ENCODE data around the gene CSTPP1. TPM values are rescaled to one million over a fixed set of nuclear protein-coding genes. Genes with fewer than 3 reads are reported as not detected.
"Not testable (repeated sequence)": the region's sequence is repeated elsewhere in the genome, so short reads cannot be mapped to it uniquely, and the experiment has no call there.

Gene CSTPP1
- total RNA-seq, 2 experiments from 2014 or later = 14.2 to 16.5 TPM

DNA sequence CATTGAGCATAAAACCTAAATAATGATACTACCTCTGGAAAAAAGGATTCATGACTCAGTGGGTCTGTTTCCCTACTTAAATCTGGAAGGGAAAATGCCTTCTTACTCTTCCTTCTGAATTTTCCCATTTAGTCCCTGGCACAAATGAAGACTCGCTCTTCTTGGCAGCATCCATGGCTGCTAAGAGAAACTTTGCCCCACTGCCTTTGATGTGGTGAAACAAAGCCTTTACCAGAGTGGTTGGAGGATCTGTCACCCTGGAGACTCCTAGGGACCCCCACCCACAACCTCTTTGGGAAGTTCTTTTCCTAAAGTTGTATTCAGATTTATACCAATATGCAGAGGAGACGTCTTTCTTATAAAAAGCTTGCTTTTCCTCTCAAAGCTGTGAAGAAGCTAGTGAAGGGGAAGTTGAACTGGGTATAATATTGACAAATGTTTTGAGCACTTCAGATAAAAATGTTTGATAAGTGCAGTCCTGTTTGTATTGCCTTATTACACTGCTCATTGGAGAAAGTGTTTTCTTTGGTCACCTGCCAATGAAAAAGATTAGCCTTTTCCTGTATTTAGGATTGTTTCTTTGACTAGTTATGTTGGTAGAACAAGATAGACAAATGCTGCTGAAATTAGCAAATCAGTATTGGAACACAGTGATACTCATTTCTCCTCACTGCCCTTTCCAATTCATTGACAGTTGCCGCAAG lies 162.8 kb downstream of the CSTPP1 start:
- POLR2A ChIA-PET = no interaction called here
- no peak for DNase-seq
- H3K4me1 Mint-ChIP-seq = peaks cover 2% of the 10 kb centered on the region
- peaks cover 2% of the 10 kb centered on the region for H3K27me3 Mint-ChIP-seq
- H3K36me3 Mint-ChIP-seq = no peaks in the 10 kb centered on the region
- ATAC-seq (ENCODE audit: low read depth) = no peak
- no peak overlapping the region for H3K27ac Mint-ChIP-seq
- no peak overlapping the region for H3K4me3 Mint-ChIP-seq
- no peaks in the 10 kb centered on the region for H3K9me3 Mint-ChIP-seq

DNA sequence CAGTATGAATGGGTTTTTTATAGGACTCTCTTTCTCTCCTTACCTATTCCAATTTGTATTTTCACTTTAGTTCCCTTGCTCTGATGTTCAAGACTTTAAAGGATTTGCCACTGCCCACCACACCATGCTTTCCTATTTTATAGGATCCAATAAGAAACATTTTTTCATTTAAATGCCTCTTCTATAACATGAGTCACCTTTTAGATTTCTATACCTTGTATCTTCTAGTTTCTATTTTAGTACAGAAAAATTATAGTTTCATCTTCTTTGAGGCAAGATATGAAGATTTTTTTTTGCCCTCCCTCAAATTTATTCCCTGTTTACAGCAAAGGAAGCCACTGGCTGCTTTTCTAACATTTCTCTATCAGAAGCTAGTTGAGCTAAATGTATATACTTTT lies 163.4 kb downstream of the CSTPP1 start:
- no peaks in the 10 kb centered on the region for H3K36me3 Mint-ChIP-seq
- no peak overlapping the region for H3K27ac Mint-ChIP-seq
- H3K4me1 Mint-ChIP-seq = peaks cover 2% of the 10 kb centered on the region
- POLR2A ChIA-PET = no interaction called here
- no peak for DNase-seq
- H3K4me3 Mint-ChIP-seq = no peak overlapping the region
- H3K9me3 Mint-ChIP-seq = no peaks in the 10 kb centered on the region
- no peak for ATAC-seq (ENCODE audit: low read depth)
- peaks cover 2% of the 10 kb centered on the region for H3K27me3 Mint-ChIP-seq

DNA sequence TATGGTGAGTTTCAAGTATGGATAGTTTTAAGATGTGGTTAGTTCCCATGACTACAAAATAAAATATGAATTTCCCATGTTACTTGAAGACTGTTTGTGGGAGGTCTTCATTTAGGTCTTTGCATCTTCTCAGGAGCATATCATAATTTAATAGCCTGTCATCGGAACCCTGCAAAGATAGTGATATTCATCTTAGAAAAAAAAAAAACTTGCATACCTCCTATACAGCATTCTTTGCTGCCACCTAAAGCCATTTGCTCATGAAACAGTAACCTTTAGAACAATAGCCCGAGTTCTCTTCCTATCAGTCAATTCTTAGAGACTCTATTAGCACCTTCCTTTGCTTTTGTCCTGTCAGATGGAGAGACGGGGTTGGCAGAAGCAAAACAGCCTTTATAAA lies 164.8 kb downstream of the CSTPP1 start:
- no peak for DNase-seq
- H3K27me3 Mint-ChIP-seq = no peaks in the 10 kb centered on the region

DNA sequence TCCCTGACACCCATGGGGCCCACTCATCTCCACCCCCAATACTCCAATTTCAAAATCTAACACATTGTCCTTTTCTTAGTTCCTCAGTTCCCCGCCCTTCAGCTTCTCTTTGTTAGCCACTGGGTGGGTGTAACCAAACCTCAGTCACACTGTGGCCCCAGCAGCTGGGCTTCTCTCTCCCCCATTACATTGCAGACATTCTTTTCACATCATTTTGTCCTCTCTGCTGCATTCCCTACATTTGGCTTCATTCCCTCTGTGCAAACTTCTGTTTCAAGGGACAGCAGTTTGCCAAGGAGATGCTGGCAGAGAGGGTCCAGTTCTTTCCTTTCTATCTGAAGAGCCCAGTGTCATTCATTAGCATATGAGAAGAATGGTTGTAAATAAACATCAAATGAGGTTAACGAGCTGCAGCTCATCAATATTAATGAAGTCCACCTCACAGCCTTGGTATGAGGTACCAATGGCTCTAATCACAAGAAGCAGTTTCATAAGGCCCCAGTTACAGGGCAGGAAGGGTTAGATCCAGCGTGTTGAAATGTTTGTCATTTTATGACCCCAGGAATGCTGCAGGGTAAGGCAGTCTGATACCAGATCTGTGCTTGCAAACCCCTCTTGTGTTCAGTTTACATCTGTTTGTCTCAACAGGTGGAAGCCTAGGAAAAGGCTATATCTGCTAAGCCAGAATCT lies 167.8 kb downstream of the CSTPP1 start:
- no peaks in the 10 kb centered on the region for H3K36me3 Mint-ChIP-seq
- no peaks in the 10 kb centered on the region for H3K9me3 Mint-ChIP-seq
- ATAC-seq (ENCODE audit: low read depth) = no peak
- no peak for DNase-seq
- H3K27me3 Mint-ChIP-seq = no peaks in the 10 kb centered on the region
- POLR2A ChIA-PET = interaction anchor here (0.5 kb wide), 1 partner anchor 45 kb away, joined by 3 read pairs; no protein-coding TSS in a partner anchor
- H3K27ac Mint-ChIP-seq = no peak overlapping the region
- no peak overlapping the region for H3K4me3 Mint-ChIP-seq
- H3K4me1 Mint-ChIP-seq = peaks cover 2% of the 10 kb centered on the region

More for the DNA sequence above, 164.8 kb downstream of the CSTPP1 start:
- POLR2A ChIA-PET = no interaction called here
- Mint-ChIP-seq H3K9me3 (no peaks in the 10 kb centered on the region), H3K36me3 (no peaks in the 10 kb centered on the region), H3K4me3 (no peak overlapping the region), H3K4me1 (peaks cover 2% of the 10 kb centered on the region), H3K27ac (no peak overlapping the region)
- ATAC-seq (ENCODE audit: low read depth) = no peak

DNA sequence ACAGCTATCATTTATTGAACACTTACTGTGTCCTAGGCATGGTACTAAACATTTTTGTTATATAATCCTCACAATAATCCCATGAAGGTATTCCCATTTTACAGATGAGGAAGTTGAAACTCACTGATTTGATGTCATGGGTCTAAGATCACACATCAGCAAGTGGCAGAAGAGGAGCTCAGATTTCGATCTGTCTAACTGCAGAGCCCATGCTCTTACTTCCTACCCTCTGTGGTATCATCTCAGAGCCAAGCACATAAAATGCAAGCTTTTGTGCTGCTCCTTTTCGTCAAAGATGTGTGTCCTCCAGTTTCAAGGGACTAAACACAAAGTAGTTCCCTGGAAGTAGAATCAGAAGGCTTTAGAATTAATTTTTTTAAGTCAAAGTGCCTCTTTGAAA lies 169.0 kb downstream of the CSTPP1 start:
- no peak for ATAC-seq (ENCODE audit: low read depth)
- POLR2A ChIA-PET = interaction anchor here (0.5 kb wide), 1 partner anchor 30 kb away, joined by 3 read pairs; no protein-coding TSS in a partner anchor
- Mint-ChIP-seq H3K4me1 (no peaks in the 10 kb centered on the region), H3K27me3 (no peaks in the 10 kb centered on the region), H3K9me3 (no peaks in the 10 kb centered on the region), H3K27ac (no peak overlapping the region), H3K36me3 (no peaks in the 10 kb centered on the region), H3K4me3 (no peak overlapping the region)
- DNase-seq = no peak

DNA sequence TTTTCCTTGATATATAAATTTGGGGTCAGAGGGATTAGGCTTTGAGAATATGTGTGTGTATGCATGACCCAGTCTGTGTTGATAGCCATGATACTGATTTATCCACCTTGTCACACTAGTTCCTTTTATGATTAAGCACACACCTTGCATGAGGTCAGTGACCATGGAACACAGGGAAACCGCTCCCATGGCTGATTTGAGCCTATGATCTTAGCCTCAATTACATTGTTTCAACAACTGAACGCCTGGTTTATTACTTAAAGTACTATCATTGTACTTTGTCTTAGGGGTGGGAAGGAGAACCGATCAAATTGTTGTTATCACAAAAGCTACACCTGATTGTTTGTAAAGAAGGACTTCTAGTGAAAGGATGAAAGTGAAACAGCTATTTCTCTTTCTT lies 169.4 kb downstream of the CSTPP1 start:
- H3K4me1 Mint-ChIP-seq = no peaks in the 10 kb centered on the region
- H3K27me3 Mint-ChIP-seq = no peaks in the 10 kb centered on the region
- POLR2A ChIA-PET = no interaction called here
- no peak for DNase-seq
- H3K4me3 Mint-ChIP-seq = no peak overlapping the region
- no peaks in the 10 kb centered on the region for H3K36me3 Mint-ChIP-seq
- ATAC-seq (ENCODE audit: low read depth) = no peak
- no peaks in the 10 kb centered on the region for H3K9me3 Mint-ChIP-seq
- no peak overlapping the region for H3K27ac Mint-ChIP-seq

DNA sequence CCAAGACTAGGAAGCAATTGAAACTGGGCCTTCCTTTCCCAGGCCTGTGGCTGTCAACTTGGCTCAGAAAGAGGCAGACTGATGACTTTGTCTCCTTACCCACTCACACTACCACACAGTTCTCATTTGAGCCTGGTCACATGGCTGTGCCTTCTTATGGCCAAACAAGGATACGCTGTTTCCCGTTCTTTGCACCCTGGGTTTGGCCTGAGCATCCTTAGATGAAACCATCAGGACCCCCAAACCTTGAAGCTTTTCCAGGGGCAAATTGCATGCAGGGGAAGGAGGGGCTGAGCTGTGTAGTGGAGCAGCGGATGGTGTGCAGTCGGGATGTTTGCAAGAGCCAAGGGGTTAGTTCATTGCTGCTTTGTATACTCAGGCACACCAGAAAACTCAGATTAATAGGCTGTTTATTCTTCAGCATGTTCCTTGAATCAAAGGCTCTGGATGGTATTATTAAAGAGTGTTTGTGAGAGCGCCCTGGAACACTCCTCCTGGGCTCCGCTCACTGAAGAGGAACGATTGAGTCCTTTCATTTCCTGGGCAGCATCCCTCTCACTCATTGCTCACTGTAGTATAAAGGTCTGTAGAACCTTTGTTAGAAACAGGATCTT lies 170.3 kb downstream of the CSTPP1 start:
- Mint-ChIP-seq H3K27ac (no peak overlapping the region), H3K4me3 (no peak overlapping the region), H3K4me1 (no peaks in the 10 kb centered on the region), H3K9me3 (no peaks in the 10 kb centered on the region), H3K27me3 (no peaks in the 10 kb centered on the region), H3K36me3 (no peaks in the 10 kb centered on the region)
- DNase-seq (no peak), ATAC-seq (ENCODE audit: low read depth) (no peak)
- POLR2A ChIA-PET = no interaction called here

DNA sequence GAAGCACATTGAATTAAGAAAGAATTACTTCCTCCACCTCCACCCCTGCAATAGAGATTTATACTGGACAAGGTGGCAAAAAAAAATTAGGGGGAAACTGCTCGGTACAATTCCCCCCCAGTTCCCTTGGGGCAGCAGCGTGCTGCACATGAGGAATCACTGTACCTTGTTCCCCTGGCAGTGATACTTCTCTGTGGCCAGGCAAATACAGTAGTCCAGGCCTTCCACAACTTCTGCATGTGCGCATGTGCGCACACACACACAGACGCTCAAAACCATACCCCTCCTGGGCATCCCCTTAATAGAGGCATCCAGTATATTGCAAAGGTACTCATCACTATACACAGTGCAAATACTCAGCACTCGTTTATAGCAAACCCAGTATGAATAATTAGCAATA lies 171.2 kb downstream of the CSTPP1 start:
- Mint-ChIP-seq H3K27me3 (no peaks in the 10 kb centered on the region), H3K4me3 (no peak overlapping the region), H3K27ac (no peak overlapping the region), H3K4me1 (no peaks in the 10 kb centered on the region), H3K9me3 (no peaks in the 10 kb centered on the region), H3K36me3 (no peaks in the 10 kb centered on the region)
- POLR2A ChIA-PET = no interaction called here
- DNase-seq = no peak
- ATAC-seq (ENCODE audit: low read depth) = no peak

DNA sequence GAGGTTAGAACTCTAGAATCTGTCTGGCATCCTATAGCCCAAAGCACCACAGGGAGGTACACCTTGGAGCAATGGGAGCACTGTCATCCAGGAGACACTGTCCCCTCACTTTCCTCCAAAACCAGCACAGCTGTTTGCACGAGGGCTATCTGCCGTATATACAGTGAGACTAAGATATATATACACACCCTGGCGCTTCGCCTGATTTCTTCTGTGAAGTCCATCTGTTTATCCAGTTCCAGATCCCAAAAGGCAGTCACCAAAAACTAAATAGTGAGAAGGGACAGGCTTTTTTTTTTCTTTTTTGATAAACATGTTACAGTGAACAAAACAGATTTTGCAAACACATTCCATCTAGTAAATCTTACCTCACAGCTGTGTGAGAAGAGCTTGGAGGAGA lies 171.7 kb downstream of the CSTPP1 start:
- H3K9me3 Mint-ChIP-seq = no peaks in the 10 kb centered on the region
- DNase-seq = no peak

DNA sequence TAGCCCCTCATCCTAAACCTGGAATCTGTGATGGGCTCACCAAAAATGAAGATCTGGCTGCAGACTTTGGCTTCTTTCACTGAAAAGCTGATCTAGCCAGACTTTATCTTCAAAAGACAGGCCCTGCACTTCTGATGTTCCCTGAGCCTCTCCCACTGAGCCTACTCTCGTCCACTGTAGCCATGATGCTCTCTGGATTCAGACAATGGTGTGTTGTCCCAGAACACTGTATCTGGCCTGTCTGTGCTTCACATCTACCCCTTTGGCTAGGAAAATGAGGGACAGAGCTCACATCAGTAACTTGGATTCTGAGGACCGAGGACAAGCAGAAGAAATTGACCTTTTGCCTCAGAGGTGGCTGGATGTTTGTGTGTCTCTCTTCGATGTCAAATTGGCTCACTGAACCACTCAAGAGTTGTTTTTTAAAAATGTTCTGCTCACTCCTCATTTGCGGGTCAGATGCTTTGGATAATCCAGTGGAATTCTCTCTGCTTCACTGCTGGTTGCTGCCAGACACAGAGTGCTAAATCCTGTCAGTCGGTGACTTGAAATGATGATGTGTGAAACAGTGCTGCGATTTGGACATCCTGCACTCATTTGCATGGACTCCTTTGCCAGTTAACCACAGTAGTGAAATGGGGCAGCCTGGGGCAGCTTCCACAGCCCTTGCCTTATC lies 172.6 kb downstream of the CSTPP1 start:
- Mint-ChIP-seq H3K4me1 (no peaks in the 10 kb centered on the region), H3K27ac (no peak overlapping the region), H3K9me3 (no peaks in the 10 kb centered on the region), H3K36me3 (no peaks in the 10 kb centered on the region), H3K27me3 (no peaks in the 10 kb centered on the region), H3K4me3 (no peak overlapping the region)
- no peak for DNase-seq
- POLR2A ChIA-PET = no interaction called here
- ATAC-seq (ENCODE audit: low read depth) = no peak

More for the DNA sequence above, 171.7 kb downstream of the CSTPP1 start:
- Mint-ChIP-seq H3K27me3 (no peaks in the 10 kb centered on the region), H3K27ac (no peak overlapping the region), H3K36me3 (no peaks in the 10 kb centered on the region), H3K4me1 (no peaks in the 10 kb centered on the region), H3K4me3 (no peak overlapping the region)
- POLR2A ChIA-PET = no interaction called here
- ATAC-seq (ENCODE audit: low read depth) = no peak

DNA sequence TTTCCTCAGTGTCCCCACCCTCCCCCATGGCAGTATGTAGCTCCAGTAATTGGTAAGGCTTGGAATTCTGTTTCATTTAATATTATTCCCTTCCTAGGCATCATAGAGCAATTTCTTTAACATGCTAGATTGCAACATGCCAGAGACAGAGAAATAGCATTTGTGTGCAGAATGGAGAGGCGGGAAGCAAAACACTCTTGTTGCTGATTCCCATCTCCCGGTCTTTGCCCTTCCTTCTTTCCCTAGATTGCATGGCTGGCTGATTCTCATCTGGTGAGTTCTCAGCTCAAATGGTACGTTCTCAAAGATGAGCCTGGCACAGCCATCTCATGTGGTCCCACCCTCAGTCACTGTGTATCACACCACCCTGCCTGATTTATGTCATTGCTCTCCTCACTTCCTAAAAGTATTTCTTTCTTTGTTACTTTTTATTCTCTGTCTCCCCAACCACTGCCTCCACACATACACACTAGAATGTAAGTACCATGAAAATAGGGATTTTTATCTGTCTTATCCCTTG lies 173.2 kb downstream of the CSTPP1 start:
- POLR2A ChIA-PET = no interaction called here
- Mint-ChIP-seq H3K9me3 (no peaks in the 10 kb centered on the region), H3K4me3 (no peak overlapping the region), H3K27ac (no peak overlapping the region), H3K36me3 (no peaks in the 10 kb centered on the region), H3K27me3 (no peaks in the 10 kb centered on the region), H3K4me1 (no peaks in the 10 kb centered on the region)
- no peak for DNase-seq
- no peak for ATAC-seq (ENCODE audit: low read depth)

DNA sequence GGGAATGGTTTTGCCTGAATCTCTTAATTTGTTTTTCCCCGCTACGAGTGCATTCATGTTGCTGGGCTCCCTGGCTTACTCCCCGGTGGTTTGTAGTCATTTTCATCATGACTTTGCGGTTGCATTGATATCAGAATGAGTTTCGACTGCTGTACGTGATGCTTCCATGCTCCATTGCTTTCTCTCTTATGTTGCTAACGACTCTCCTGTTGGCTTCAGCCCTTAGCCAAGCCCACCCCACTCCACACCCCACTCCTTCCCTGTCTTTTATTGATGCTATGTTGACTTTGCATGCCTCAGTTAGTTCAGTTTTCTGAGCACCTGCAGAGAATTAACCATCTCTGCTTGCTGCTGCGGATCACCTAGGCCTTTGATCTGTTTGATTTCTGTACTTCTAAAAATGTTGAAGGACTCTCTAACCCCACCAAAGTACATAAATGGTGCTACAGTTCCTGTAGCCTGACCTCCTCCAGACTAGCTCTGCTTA lies 174.8 kb downstream of the CSTPP1 start:
- no peak for DNase-seq
- no peaks in the 10 kb centered on the region for H3K36me3 Mint-ChIP-seq
- no peak for ATAC-seq (ENCODE audit: low read depth)
- no peak overlapping the region for H3K27ac Mint-ChIP-seq
- H3K27me3 Mint-ChIP-seq = peaks cover 2% of the 10 kb centered on the region
- POLR2A ChIA-PET = no interaction called here
- H3K9me3 Mint-ChIP-seq = no peaks in the 10 kb centered on the region
- H3K4me1 Mint-ChIP-seq = no peaks in the 10 kb centered on the region
- no peak overlapping the region for H3K4me3 Mint-ChIP-seq

DNA sequence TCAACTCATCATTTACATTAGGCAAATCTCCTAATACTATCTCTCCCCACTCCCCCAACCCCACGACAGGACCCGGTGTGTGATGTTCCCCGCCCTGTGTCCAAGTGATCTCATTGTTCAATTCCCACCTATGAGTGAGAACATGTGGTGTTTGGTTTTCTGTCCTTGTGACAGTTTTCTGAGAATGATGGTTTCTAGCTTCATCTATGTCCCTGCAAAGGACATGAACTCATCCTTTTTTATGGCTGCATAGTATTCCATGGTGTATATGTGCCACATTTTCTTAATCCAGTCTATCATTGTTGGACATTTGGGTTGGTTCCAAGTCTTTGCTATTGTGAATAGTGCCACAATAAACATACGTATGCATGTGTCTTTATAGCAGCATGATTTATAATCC lies 176.4 kb downstream of the CSTPP1 start:
- H3K27ac Mint-ChIP-seq; DNase-seq; H3K4me1 Mint-ChIP-seq; ATAC-seq (ENCODE audit: low read depth); H3K27me3 Mint-ChIP-seq; H3K9me3 Mint-ChIP-seq; H3K4me3 Mint-ChIP-seq; H3K36me3 Mint-ChIP-seq; POLR2A ChIA-PET: not testable (repeated sequence)
